ENCODE data around the gene DENND11.

DENND11 gene

GRCh38 chr7:141709318-141709717 lies 7.4 kb upstream of the DENND11 start:
- Histone ChIP-seq H4K20me1 (ENCODE audit: low read depth, low read length) (no peaks in the 10 kb centered on the region), H3K27ac (ENCODE audit: low read depth, low read length) (no peak overlapping the region), H3K9ac (ENCODE audit: low read length) (no peak overlapping the region), H3K4me3 (ENCODE audit: insufficient read depth, low read length, poor library complexity, severe bottlenecking) (no peak overlapping the region), H3K9me3 (ENCODE audit: insufficient read depth, low read length) (no peaks in the 10 kb centered on the region), H3K9me2 (replicated peaks; ENCODE audit: insufficient read depth, low read length) (no peaks in the 10 kb centered on the region), H3K4me2 (ENCODE audit: low read depth, low read length, poor library complexity, severe bottlenecking) (no peak overlapping the region), H3K27me3 (ENCODE audit: low read length) (no peaks in the 10 kb centered on the region), H2AFZ (ENCODE audit: low read depth, low read length, severe bottlenecking) (no peak overlapping the region), H3K36me3 (ENCODE audit: low read length) (no peaks in the 10 kb centered on the region), H3F3A (ENCODE audit: insufficient read depth) (no peaks in the 10 kb centered on the region), H3K79me2 (ENCODE audit: insufficient read depth, low read length) (no peaks in the 10 kb centered on the region)
- no peak for TF ChIP-seq CTCF (IDR thresholded peaks at IDR 0.05; ENCODE audit: insufficient read depth, low read length, poor library complexity, severe bottlenecking)
- TF ChIP-seq EZH2phosphoT487 (conservative IDR thresholded peaks at IDR 0.05; ENCODE audit: low read length) = no peak

GRCh38 chr7:141708351-141708750 lies 6.4 kb upstream of the DENND11 start, which contains the start of gene WEE2:
WEE2 (plus strand) TSS chr7:141708353; CDS start chr7:141708759, 406 bp downstream.
- no peaks in the 10 kb centered on the region for H3K9me2 ChIP-seq (replicated peaks; ENCODE audit: insufficient read depth, low read length)
- no peak within 1 kb of the TSS for H3K4me2 ChIP-seq (ENCODE audit: low read depth, low read length, poor library complexity, severe bottlenecking)
- H3K36me3 ChIP-seq (ENCODE audit: low read length) = no peaks in the 10 kb centered on the region
- H3K79me2 ChIP-seq (ENCODE audit: insufficient read depth, low read length) = no peaks in the 10 kb centered on the region
- H3K4me3 ChIP-seq (ENCODE audit: insufficient read depth, low read length, poor library complexity, severe bottlenecking) = no peak within 1 kb of the TSS
- no peak within 1 kb of the TSS for H3K27ac ChIP-seq (ENCODE audit: low read depth, low read length)
- no peaks in the 10 kb centered on the region for H3F3A ChIP-seq (ENCODE audit: insufficient read depth)
- H4K20me1 ChIP-seq (ENCODE audit: low read depth, low read length) = no peaks in the 10 kb centered on the region
- H3K9ac ChIP-seq (ENCODE audit: low read length) = no peak within 1 kb of the TSS
- no peaks in the 10 kb centered on the region for H3K9me3 ChIP-seq (ENCODE audit: insufficient read depth, low read length)
- no peaks in the 10 kb centered on the region for H3K27me3 ChIP-seq (ENCODE audit: low read length)
- H2AFZ ChIP-seq (ENCODE audit: low read depth, low read length, severe bottlenecking) = no peak within 1 kb of the TSS
- TF ChIP-seq CTCF (IDR thresholded peaks at IDR 0.05; ENCODE audit: insufficient read depth, low read length, poor library complexity, severe bottlenecking) (no peak), EZH2phosphoT487 (conservative IDR thresholded peaks at IDR 0.05; ENCODE audit: low read length) (no peak)

- no peak for TF ChIP-seq CTCF (IDR thresholded peaks at IDR 0.05; ENCODE audit: insufficient read depth, low read length, poor library complexity, severe bottlenecking)
- Histone ChIP-seq H3K9me2 (replicated peaks; ENCODE audit: insufficient read depth, low read length) (no peaks in the 10 kb centered on the region), H3K79me2 (ENCODE audit: insufficient read depth, low read length) (no peaks in the 10 kb centered on the region), H3K9ac (ENCODE audit: low read length) (no peak overlapping the region), H3F3A (ENCODE audit: insufficient read depth) (no peaks in the 10 kb centered on the region), H3K27ac (ENCODE audit: low read depth, low read length) (no peak overlapping the region), H4K20me1 (ENCODE audit: low read depth, low read length) (no peaks in the 10 kb centered on the region), H2AFZ (ENCODE audit: low read depth, low read length, severe bottlenecking) (no peak overlapping the region), H3K27me3 (ENCODE audit: low read length) (no peaks in the 10 kb centered on the region), H3K4me2 (ENCODE audit: low read depth, low read length, poor library complexity, severe bottlenecking) (no peak overlapping the region), H3K9me3 (ENCODE audit: insufficient read depth, low read length) (no peaks in the 10 kb centered on the region), H3K4me3 (ENCODE audit: insufficient read depth, low read length, poor library complexity, severe bottlenecking) (no peak overlapping the region), H3K36me3 (ENCODE audit: low read length) (no peaks in the 10 kb centered on the region)
Measured at GRCh38 chr7:141706239-141707064, 4.5 kb upstream of the DENND11 start.

Measured in SU-DHL-6 (cell line).